HPDE6-E6E7 (cell line): ENCODE results near the gene CCDC85A.

ENCODE experiments used
- DNase-seq: peaks from one replicate; pipeline ENCODE4 v3.0.0; 2011; ENCODE audit warnings: missing footprints; ENCODE audit errors: extremely low spot score

CCDC85A gene

DNA sequence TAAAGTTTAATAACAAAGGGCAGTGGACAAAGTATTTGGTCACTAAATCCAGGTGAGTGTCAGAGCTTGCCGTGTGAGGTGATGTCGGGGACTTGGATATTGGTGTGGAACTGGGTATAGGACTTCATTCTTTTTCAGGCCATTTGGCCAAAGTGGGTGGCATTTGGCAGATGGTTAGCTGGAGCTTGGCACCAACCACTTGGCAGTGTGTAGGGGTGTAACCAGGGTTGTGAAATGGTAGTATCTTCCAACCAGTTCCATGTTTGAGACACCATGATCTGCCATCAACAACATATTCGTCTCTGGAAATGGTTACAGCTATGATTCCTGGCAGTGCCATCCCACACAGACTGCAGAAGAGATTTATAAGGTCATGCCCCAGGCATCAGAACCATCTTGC is 113.9 kb downstream of the CCDC85A start:
- no peak for DNase-seq

DNA sequence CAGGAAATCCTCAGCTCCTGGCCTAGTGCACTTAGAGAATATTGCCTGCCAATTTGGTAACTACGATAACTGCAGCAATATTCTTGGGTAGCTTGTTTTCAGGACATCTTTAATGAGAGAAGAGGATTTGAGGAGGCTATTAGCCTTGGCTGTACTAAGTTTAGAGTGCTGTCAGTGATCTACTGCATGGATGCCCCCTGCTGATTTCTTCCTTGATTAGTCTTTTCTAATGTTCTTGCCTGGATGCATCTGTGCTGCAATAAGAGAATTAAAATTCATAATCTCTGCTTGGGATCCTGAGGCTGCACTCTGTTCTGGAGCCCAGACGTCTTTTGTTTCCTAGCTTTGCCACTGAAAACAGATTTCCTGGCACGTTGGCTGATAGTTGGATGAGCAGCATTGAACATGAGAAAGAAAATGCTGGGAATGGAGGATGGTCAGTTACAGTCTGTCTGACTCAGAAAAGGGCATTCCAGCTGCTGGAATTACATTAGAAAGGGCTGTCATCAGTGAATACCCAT is 115.4 kb downstream of the CCDC85A start:
- DNase-seq: no peak

DNA sequence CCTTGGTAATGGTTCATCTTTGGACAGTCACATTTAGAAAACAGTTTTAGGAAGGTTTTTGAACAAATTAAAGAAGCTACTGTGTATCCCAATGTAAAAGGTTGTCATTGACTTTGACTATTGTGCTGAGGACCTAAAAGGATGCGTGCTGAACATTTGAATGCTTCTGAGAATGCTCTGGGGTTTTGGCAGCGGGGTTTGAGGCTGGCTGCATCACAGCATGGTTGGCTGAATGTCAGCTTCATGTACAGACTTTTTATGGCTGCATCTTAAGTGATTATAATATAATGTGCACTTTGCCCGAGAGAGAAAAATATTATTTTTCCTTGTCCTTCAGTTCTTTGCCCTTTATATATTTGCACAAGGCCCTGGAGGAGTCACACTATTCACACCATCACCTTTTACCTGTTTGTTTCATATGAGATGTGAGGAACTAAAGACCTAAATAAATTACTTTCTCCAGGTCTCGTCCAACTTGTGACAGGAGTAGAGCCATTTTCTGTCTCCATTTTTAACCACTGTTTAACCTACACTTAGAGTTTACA is 125.9 kb downstream of the CCDC85A start:
- no peak for DNase-seq

DNA sequence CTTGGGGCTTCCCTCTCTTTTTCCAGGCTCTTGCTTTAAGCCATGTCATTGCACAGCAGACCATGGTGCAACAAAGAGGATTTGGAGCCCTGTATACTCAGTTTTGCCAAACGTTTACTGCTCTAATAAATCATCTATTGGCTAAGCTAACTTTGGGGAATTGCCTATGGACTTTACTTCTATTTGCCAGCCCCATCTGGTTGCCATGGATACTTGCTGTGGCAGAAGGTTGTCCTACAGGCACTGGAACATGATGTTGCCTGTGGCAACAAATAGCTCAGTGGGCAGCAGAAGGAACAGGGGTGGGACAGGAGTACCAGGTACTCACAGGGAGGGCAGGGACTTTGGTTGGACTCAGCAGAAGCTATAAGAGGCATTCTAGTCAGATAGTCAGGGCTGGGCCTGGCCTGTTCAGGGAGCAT is 129.7 kb downstream of the CCDC85A start:
- no peak for DNase-seq

DNA sequence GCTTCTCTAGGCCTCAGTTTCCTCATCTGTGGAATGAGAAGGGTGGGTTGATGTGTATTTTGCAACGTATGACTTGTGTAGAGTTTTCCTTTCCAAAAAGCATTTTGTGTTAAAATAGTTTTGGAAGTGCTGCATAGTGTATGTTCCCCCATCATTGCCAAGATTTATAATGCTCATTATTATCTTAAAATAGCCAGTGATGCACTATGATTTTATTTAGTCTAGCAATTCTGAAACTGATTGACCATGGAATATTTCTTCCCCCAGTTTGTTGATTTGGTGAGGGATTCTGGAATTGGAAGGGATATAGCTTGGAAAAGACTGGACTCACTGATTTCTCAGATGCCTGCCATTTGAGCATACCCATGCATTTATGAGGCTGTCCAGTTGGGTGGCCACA is 130.6 kb downstream of the CCDC85A start:
- DNase-seq: no peak

DNA sequence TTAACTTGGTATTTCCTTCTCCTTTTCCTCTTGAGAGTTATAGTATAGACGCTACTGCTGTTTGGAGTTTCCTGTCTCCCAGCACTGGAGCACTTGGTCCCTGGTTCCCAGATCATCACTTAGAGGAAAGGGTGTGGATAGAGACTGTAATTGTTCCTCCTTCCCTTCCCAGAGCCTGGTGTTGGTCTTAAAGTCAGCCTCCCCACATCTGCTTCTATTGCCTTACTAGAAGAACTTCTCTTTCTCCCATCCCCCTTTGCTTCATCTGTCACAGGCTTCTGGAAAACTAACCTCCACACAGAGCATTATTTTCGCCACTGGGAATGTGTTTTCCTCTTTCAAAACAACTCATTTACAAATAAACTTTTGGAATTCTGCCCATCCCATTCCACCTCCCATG is 131.0 kb downstream of the CCDC85A start:
- no peak for DNase-seq

DNA sequence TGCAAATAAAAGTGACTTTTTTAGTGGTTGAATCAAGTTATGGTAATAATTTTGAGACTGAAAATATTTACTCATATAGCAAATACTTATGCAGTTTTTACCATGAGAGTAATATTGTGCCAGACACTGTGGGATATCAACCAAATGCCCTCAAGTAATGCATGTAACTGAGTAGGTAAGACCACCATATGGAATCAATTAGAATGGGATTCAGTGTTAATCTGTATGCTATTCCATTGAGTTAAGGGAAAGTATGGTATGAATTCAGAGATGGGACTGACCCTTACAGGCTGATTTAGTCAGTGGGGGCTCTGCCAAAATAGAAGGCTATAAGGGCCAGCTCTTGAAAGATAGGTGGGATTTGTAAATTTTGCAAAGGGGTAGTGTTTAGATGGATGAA is 131.6 kb downstream of the CCDC85A start:
- DNase-seq: no peak

DNA sequence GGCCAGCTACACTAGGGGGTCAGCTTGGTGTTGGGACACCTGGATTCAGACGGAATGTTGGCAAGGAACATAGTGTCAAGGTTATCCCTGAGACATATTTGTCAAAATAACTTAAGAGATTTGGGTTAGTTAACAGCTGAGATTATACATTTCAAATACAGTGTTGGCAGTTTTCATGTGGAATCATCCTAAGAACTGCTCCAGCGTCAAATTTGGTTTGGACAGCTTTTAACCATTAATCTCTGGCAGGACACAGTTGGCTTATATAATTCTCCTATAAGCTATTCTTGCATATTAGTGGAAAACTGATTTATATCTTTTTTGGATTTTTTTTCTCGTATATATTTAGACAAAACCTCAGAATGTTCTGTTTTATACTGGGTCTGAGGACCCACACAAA is 132.2 kb downstream of the CCDC85A start:
- DNase-seq: no peak

DNA sequence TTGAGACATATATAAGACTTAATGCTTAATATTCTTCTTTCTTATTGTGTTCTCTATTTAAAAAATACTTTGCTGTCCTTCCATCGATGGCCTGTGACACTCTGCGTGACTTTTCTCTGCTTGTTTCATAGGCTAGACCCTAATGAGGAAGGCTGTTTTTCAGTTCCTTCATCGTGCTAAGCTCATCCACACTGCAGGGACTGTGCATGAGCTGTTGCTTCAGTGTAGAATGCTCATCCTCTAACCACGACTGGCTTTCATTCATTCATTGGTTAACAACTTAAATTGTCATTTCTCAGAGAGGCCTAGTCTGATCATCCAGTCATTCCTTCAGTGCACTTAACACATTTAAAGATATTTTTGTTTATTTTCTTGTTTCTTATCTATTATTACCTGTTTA is 134.4 kb downstream of the CCDC85A start:
- DNase-seq: no peak

DNA sequence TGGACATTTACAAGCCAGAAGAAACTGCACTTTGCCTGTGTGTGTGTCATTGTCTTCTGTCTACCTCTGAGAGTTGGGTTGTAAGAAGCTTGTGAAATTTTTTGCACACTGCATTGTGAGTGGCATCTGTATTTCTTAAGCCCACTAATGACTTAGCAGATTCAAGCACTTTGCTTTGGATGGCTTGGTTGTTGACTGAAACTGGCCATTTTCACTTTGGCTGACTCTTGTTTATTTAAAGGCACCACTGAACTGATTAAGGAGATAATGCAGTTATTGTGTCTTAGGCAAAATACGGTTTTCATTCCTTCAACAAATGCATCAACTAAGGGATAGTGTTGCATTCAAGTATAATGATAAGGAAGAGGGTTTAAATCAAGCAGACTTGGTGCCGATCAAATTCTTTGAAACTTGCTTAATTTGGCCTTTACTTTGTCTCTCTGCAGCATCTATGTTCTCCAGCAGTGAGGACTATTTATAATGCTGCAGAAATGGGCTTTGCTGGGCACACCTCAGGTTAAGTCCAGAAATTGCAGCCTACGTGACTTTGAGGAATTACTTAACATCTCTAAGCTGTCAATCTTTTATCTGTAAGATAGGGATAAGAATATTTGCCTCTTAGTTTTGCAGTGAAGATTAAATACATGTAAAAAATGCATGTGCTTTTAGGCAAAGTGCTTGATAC is 142.0 kb downstream of the CCDC85A start:
- no peak for DNase-seq

DNA sequence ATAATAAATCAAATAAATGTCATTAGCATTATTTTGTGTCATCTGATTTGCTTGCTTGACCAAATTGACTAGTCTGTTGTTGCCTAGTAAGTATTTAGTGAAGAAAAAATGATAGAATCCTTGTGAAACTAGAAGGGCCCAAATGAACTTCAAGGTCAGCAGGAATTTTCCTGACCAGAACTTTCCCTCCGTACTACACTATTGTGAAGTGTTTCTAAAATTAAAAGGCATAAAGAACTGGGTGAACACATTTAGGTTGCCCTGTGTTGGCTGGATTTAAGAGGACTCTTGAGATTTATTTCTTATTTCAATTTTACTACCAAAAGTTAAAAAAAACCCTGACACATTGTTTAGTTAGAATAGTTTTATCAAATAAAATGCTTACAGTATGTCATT is 142.6 kb downstream of the CCDC85A start:
- no peak for DNase-seq

DNA sequence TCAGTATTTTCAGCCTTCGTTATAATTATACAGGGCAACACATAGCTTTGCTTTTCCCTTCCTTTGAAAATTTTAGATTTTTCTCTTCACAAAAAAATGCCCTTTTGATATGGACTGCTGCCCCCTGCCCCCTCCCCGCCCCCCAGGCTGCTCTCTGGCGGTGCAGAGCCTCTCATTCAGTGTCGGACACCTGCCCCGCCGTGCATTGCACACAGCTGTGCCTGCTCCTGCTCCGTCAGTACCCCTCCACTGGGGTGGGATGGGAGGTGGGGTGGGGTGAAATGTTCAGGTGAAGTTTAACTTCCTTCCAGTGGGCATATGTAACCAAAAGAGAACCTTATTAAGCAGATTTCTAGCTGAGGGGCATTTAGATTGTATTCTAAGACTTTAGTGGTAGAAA is 148.0 kb downstream of the CCDC85A start:
- DNase-seq: no peak

DNA sequence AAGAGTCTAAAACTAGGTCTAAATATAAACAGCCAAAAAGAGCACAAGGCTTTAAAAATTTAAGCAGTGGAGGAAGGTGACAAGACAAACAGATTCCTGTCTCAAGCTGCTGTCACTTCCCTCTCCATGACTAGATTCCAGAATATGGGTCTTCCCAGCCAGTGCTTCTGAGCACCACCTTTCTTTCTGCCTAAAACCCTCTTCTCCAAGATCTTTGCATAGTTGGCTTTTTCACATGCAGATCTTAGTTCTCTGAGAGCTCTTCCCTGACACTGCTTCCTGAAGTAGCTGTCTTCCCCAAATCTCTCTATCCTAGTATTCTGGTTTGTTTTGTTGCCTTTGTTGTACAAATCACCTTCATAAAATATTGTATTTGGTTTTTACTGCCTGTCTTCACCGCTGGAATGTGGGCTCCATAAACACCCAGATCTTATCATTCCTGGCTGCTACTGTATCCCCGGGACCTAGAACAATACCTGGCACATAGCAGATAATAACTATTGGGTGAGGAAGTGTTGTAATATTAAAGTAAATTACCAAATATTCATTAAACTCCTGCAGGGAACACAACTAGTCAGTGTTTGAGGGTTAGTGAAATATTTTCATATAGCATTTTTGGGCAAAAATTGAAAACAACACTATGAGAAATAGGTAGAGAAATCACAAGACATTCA is 150.2 kb downstream of the CCDC85A start:
- DNase-seq: no peak

DNA sequence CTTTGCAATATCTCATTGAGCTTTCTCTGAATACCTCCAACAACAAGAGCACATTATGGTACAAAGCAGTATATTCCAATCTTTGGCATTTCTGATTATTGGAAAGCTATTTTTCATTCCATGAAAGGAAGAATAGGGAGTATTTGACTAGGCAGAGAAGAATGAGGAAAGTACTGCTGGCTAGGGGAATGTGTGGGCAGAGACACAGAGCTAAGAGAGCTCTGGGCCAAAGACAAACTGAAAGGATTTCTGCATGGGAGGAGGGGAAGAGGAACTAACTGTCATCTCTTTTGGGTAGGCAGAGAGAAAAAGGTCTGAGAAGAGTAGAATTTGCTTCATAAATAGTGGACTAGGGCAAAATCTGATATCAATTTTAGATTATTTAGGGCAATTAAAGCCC is 150.8 kb downstream of the CCDC85A start:
- DNase-seq: no peak

DNA sequence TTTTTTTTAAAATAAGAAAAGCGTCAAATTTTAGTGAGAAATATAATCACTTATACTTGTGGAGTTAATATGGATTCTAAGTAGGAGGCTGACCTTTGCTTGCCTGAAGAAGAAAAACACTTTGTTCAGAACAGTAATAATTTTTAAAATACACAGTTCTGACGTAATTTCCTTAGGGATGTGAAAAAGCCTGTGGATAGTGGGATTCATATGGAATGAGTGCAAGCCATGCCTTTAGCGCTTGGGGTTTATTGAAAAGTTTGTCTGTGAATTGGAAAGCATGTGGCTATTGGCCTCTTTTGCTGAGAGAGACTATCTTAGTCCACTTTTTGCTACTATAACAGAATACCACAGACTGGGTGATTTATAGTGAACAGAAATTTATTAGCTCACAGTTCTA is 151.3 kb downstream of the CCDC85A start:
- DNase-seq: no peak

DNA sequence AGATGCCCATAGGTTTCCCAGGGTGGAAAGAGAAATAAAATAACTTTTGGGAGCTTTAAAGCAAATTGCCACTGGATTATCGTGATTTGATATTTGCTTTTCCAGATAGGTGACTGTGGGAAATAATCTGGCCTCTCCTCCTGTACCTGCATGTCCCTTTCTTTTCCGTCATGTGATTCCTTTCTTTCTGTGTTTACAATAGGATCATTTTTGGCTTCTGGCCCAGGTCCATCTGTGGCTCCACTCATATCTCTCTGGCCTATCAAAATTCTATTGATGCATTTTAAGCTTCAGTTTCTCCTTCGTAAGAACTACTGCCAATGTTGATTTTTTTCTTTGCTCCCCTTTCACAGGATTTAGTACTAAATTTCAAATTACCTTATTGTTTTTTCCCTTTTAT is 153.6 kb downstream of the CCDC85A start:
- DNase-seq: no peak

DNA sequence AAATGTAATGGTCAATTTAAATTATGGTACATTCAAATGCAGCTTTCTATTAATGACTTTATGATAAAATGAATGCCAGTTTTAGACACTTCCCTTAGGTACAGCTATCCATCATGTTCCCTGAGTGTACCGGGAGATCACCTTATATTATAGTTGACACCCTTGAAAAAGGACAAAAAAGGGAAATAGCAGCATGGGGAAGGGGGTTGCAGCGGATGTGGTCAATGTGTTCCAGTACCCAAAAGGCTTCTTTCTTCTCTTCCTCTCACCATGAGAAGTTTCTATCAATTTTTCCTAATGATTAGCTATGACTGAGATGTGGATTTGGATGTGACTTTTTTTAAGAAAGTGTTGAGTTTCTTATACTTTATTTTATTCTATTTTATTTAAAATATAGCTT is 154.4 kb downstream of the CCDC85A start:
- no peak for DNase-seq

DNA sequence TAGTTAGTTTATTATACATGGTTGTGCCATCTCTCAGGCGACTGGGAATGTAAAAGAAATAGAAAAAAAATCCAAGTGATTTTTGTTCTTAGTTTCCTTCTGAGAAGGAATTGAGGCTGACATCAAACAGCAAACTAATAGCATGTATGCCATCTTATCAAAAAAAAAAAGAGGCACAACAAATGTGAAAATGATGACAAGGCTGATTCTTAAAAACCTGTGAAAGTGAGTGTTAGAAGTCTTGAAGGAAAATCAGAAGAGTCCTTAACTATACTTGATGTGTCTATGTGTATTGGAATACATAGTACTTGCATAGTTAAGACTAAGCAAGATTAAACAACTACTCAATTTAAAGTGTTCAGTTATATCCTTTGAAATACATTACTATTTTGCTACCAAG is 161.0 kb downstream of the CCDC85A start:
- DNase-seq: no peak

DNA sequence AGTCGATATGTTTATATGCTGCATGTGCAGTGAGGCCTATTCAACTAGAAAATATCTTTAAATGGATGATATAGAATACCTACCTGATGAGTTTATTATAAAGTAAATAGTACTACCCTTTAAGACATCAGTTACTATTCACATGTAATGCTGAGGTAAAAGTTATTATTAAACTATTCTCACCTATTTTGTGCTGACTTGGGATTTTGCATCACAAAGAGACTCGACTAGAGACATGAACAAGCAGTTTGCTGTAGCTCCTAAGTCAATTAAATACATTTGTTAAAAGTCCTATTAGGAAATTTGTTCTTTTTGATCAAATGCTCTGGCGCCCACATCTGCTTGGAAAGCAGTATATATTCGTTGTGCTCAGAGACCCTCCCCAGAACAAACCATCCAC is 164.1 kb downstream of the CCDC85A start:
- DNase-seq: no peak

DNA sequence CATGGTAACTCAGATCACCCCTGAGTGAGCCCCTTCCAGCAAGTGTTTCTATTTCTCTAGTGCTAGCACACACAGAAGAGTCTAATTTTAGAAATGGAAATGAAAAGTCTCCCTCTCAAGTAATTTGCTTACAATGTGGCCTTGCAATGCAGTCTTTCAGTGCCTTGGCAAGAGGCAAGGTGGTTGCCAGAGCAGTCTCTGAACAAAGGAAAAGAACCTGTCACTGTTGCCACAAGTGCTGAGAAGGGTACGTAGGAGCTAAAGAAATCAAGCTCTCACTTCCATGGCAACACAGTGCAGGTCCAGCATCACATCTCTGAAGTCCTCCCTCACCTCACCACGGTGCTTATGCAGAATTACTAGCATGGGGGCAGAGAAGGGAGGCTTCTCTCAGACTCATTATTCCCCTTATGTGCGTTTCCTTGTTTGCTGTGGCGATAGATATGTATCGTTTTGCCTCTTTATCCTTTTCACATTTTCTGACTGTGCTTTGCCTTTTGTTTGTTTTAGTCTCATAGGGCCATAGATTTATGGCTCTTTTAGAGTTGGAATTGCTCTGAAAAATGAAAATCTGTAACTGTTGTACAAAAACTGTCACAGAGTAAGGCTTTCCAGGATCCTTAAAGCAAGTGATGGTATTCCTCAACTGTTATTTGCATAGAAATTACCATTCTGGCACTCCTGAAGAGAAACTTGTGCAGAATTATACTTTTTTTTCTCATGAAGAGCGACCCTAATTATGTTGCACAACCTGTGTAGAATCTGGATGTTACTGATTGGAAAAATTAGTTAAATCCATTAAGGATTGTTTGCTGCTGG is 164.8 kb downstream of the CCDC85A start:
- DNase-seq: no peak

DNA sequence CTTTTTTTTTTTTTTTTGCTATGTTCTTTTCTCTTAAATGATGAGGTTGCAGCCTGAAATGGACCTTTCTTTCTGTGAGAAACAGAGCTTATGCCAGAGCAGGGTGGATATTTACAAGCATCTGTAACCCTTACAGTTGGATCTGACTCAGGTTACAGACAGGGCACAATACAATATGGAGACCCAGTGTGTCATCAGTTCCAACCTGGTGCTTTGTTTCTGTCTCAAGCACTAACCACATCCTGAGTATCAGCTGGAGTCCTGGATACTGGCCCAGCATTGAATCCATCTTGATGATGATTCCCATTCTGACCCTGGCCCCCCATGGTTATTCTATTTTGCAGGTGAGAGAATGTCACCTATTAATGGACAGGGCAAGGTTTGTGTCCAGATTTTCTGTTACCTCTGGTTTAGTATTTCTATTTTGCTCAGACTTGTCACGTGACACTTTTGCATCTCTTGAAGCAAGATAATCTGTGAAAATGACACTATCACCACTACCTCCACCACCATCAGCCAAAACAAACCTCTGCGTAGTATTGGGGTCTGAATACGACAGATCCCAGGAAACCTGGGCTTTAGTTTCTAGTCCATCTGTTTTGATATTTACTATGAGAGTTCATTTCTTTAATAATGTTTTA is 174.0 kb downstream of the CCDC85A start:
- DNase-seq: no peak

DNA sequence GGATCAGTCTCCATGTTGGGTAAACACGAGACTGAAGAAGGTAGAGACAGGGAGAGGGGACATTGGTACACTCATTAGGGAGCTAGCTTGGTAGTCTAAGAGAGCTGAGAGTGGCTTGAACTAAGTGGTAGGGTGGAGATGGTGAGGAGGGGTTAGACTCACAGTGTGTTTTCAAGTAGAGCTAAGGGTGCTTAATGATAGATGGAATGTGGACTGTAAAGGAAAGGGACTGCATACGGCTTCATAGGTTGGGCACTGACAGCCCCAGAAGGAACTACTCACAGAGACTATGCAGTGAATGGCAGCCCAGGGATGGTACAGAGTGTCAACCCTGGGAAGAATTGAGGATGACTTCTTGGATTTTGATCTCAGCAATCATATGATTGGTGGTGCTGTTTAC is 178.1 kb downstream of the CCDC85A start:
- DNase-seq: no peak
